ENCODE results near the gene PDCL2. TPM values are rescaled to one million over a fixed set of nuclear protein-coding genes. Genes with fewer than 3 reads are reported as not detected.

PDCL2 gene
- total RNA-seq, 1 experiment from 2014 or later: not detected

DNA sequence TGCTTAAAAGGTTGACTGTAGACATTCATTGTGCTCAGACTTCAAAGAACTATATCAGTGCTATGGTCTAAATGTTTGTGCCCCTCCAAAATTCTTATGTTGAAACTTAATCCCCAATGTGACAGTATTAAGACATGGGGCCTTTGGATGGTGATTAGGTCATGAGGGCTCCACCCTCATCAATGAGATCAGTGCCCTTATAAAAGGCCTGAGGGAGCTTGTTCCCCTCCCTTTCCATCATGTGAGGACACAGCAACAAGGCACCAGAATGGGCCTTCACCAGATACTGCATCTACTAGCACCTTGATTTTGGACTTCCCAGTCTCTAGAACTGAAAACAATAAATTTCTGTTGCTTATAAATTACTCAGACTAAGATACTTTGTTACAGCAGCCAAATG is 73.6 kb downstream of the PDCL2 start:
- Histone ChIP-seq H3K27ac (ENCODE audit: low read length) (no peak overlapping the region), H3K4me2 (ENCODE audit: low read length) (no peak overlapping the region), H4K20me1 (ENCODE audit: low read length) (no peaks in the 10 kb centered on the region), H2AFZ (ENCODE audit: low read length) (no peak overlapping the region), H3K36me3 (ENCODE audit: low read depth, low read length) (no peaks in the 10 kb centered on the region), H3K9me3 (ENCODE audit: low read length) (no peaks in the 10 kb centered on the region), H3F3A (ENCODE audit: low read length, unreplicated experiment) (peaks cover 8% of the 10 kb centered on the region), H3K9ac (ENCODE audit: low read length) (no peak overlapping the region), H3K4me1 (ENCODE audit: insufficient read depth, low read length) (peaks cover 11% of the 10 kb centered on the region), H3K9me2 (replicated peaks; ENCODE audit: low read length) (no peaks in the 10 kb centered on the region), H3K4me3 (ENCODE audit: low read length) (no peak overlapping the region), H3K27me3 (ENCODE audit: low read length) (no peaks in the 10 kb centered on the region), H3K79me2 (ENCODE audit: low read length) (peaks cover 72% of the 10 kb centered on the region)
- TF ChIP-seq EZH2 (IDR thresholded peaks at IDR 0.05; ENCODE audit: low read length, unreplicated experiment) (no peak), EZH2phosphoT487 (IDR thresholded peaks at IDR 0.05; ENCODE audit: borderline replicate concordance, low read length) (no peak)
- TF ChIP-seq, protein P1, sequence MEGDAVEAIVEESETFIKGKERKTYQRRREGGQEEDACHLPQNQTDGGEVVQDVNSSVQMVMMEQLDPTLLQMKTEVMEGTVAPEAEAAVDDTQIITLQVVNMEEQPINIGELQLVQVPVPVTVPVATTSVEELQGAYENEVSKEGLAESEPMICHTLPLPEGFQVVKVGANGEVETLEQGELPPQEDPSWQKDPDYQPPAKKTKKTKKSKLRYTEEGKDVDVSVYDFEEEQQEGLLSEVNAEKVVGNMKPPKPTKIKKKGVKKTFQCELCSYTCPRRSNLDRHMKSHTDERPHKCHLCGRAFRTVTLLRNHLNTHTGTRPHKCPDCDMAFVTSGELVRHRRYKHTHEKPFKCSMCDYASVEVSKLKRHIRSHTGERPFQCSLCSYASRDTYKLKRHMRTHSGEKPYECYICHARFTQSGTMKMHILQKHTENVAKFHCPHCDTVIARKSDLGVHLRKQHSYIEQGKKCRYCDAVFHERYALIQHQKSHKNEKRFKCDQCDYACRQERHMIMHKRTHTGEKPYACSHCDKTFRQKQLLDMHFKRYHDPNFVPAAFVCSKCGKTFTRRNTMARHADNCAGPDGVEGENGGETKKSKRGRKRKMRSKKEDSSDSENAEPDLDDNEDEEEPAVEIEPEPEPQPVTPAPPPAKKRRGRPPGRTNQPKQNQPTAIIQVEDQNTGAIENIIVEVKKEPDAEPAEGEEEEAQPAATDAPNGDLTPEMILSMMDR (conservative IDR thresholded peaks at IDR 0.05; ENCODE audit: low read depth, low read length): no peak
- BruUV-seq (replicated peaks): no TSS peak
- ATAC-seq (no peak), DNase-seq (no peak)
- ChIA-PET POLR2A (ENCODE audit: unreplicated experiment) (no interaction called here), CTCF (no interaction called here)
- intact Hi-C loops (cut with micrococcal nuclease): no loop called here

DNA sequence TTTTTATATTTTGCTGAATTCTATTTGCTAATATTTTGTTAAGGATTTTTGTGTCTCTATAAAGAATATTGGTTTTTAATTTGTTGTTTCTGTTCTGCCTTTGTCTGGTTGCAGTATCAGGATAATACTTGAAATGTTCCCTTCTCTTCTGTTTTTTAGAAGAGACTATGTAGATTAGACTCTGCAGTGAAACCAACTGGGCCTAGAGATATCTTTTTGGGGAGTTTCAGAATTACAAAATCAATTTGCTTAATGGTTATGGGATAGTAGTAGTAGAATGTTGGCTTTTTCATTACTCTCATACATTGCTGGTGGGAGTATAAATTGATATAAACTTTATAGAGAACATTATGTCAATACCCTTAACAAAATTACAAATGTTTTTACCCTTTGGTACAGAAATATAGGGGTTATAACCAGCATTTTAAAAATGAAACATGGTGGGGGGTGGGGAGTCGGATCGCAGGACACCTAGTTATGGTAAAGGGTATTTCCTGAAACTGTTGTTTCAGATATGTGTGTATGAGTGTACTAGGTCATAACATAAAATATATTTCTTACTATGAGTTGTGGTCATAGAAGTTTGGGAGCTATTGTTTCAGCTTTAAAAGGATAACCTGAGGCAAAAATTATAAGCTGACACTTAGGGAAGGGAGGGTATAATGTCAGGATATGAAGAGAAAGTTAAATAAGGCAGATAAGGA is 74.4 kb downstream of the PDCL2 start:
- ATAC-seq (no peak), DNase-seq (no peak)
- Histone ChIP-seq H3K27me3 (ENCODE audit: low read length) (no peaks in the 10 kb centered on the region), H2AFZ (ENCODE audit: low read length) (no peak overlapping the region), H3K79me2 (ENCODE audit: low read length) (peaks cover 67% of the 10 kb centered on the region), H3K4me2 (ENCODE audit: low read length) (no peak overlapping the region), H3K27ac (ENCODE audit: low read length) (no peak overlapping the region), H3K36me3 (ENCODE audit: low read depth, low read length) (no peaks in the 10 kb centered on the region), H3K9me3 (ENCODE audit: low read length) (no peaks in the 10 kb centered on the region), H3F3A (ENCODE audit: low read length, unreplicated experiment) (peaks cover 8% of the 10 kb centered on the region), H3K9ac (ENCODE audit: low read length) (no peak overlapping the region), H3K9me2 (replicated peaks; ENCODE audit: low read length) (no peaks in the 10 kb centered on the region), H3K4me1 (ENCODE audit: insufficient read depth, low read length) (peaks cover 19% of the 10 kb centered on the region), H4K20me1 (ENCODE audit: low read length) (no peaks in the 10 kb centered on the region; the same call in 1 of the 2 replicates), H3K4me3 (ENCODE audit: low read length) (no peak overlapping the region)
- intact Hi-C loops (cut with micrococcal nuclease): no loop called here
- ChIA-PET POLR2A (ENCODE audit: unreplicated experiment) (no interaction called here), CTCF (no interaction called here)
- BruUV-seq (replicated peaks): no TSS peak
- no peak for TF ChIP-seq EZH2phosphoT487 (IDR thresholded peaks at IDR 0.05; ENCODE audit: borderline replicate concordance, low read length)
- no peak for TF ChIP-seq EZH2 (IDR thresholded peaks at IDR 0.05; ENCODE audit: low read length, unreplicated experiment)
- TF ChIP-seq, protein P1 (conservative IDR thresholded peaks at IDR 0.05; ENCODE audit: low read depth, low read length): no peak

DNA sequence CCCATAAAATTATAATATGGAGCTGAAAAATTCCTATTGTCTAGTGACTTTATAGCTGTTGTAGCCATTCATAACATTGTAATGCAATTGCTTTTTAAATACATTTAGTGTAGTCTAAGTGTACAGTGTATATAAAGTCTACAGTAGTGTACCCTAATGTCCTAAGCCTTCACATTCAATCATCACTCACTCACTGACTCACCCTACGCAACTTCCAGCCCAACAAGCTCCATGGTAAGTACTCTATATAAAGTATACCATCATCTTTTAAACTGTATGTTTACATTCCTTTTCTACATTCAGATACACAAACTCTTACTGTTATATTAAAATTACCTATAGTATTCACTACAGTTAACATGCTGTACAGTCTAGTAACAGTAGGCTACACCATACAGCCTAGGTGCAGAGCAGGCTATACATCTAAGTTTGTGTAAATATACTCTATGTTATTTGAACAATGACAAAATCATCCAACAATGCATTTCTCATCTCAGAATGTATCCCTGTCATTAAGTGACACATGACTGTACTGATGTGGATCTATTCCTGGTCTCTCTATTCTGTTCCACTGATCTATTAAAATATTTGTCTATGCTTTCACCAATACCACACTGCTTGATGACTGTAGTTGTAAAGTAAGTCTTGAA is 79.0 kb downstream of the PDCL2 start:
- CTCF ChIA-PET: no interaction called here

More for the DNA sequence above, 79.0 kb downstream of the PDCL2 start:
- TF ChIP-seq EZH2 (IDR thresholded peaks at IDR 0.05; ENCODE audit: low read length, unreplicated experiment): no peak
- TF ChIP-seq, protein P1 (conservative IDR thresholded peaks at IDR 0.05; ENCODE audit: low read depth, low read length): peak; percentile 37; the same call in 1 of the 2 replicates
- POLR2A ChIA-PET (ENCODE audit: unreplicated experiment): no interaction called here
- BruUV-seq (replicated peaks): no TSS peak
- Histone ChIP-seq H3K4me2 (ENCODE audit: low read length) (peak overlapping the region; percentile 33), H3K36me3 (ENCODE audit: low read depth, low read length) (peaks cover 4% of the 10 kb centered on the region; the same call in 1 of the 2 replicates), H3K9me2 (replicated peaks; ENCODE audit: low read length) (no peaks in the 10 kb centered on the region), H3K9ac (ENCODE audit: low read length) (no peak overlapping the region), H3K4me3 (ENCODE audit: low read length) (no peak overlapping the region), H4K20me1 (ENCODE audit: low read length) (no peaks in the 10 kb centered on the region; the same call in 1 of the 2 replicates), H3K9me3 (ENCODE audit: low read length) (no peaks in the 10 kb centered on the region), H2AFZ (ENCODE audit: low read length) (no peak overlapping the region), H3F3A (ENCODE audit: low read length, unreplicated experiment) (peaks cover 8% of the 10 kb centered on the region), H3K79me2 (ENCODE audit: low read length) (peaks cover 51% of the 10 kb centered on the region), H3K4me1 (ENCODE audit: insufficient read depth, low read length) (peaks cover 38% of the 10 kb centered on the region), H3K27ac (ENCODE audit: low read length) (peak overlapping the region; percentile 59), H3K27me3 (ENCODE audit: low read length) (no peaks in the 10 kb centered on the region)
- DNase-seq (peak; percentile 92), ATAC-seq (peak; percentile 92)
- intact Hi-C loops (cut with micrococcal nuclease): no loop called here
